GM21360 (cell line): ENCODE measurements around the gene PRR23B.
"Not testable (repeated sequence)": the region's sequence is repeated elsewhere in the genome, so short reads cannot be mapped to it uniquely, and the experiment has no call there.

Experiments used
- ATAC-seq: cut with Tn5 transposase; IDR thresholded peaks from one replicate; pipeline ENCODE4 v1.9.1; 2021; ENCODE audit warnings: mild to moderate bottlenecking, moderate library complexity; ENCODE audit not compliant: unreplicated experiment

The PRR23B gene

GRCh38 chr3:139020868-139021234 lies at the start of gene PRR23B:
TSS of gene PRR23B (minus strand) at chr3:139020926. CDS start at chr3:139020661, 265 bp downstream.
- no peak for ATAC-seq

- no peak for ATAC-seq
Observed at GRCh38 chr3:139062918-139063317, 42.2 kb upstream of the PRR23B start.

- ATAC-seq, result no peak
Observed at GRCh38 chr3:139052802-139053600, 32.3 kb upstream of the PRR23B start.

- ATAC-seq, result no peak
Observed at GRCh38 chr3:139044366-139045210, 23.9 kb upstream of the PRR23B start, which contains the start of gene PRR23C. TSS of gene PRR23C (minus strand) at chr3:139044892. CDS start at chr3:139044620, 272 bp downstream.

GRCh38 chr3:139043554-139044365 lies 23.0 kb upstream of the PRR23B start:
- no peak for ATAC-seq

- ATAC-seq, result no peak
Observed at GRCh38 chr3:139037478-139037877, 16.8 kb upstream of the PRR23B start.

- ATAC-seq, result no peak
Observed at GRCh38 chr3:139032326-139033002, 11.7 kb upstream of the PRR23B start.

GRCh38 chr3:139030576-139030975 lies 9.8 kb upstream of the PRR23B start:
- not testable (repeated sequence) for ATAC-seq

- no peak for ATAC-seq
Observed at GRCh38 chr3:139024968-139025367, 4.2 kb upstream of the PRR23B start.

- no peak for ATAC-seq
Observed at GRCh38 chr3:139020036-139020867, 474 bp downstream of the PRR23B start.

- no peak for ATAC-seq
Observed at GRCh38 chr3:139016430-139017048, 4.2 kb downstream of the PRR23B start.

GRCh38 chr3:139006051-139006716 lies 14.5 kb downstream of the PRR23B start, which contains the start of gene PRR23A:
TSS of gene PRR23A (minus strand) at chr3:139006268. CDS start at chr3:139006268, 0 bp downstream.
- no peak for ATAC-seq

GRCh38 chr3:139005356-139005993 lies 15.3 kb downstream of the PRR23B start:
- ATAC-seq, result no peak

- no peak for ATAC-seq
Observed at GRCh38 chr3:138995706-138996105, 25.0 kb downstream of the PRR23B start.

- no peak for ATAC-seq
Observed at GRCh38 chr3:138987181-138987580, 33.5 kb downstream of the PRR23B start.

- no peak for ATAC-seq
Observed at GRCh38 chr3:138985932-138986331, 34.8 kb downstream of the PRR23B start.

- ATAC-seq, result no peak
Observed at GRCh38 chr3:138984816-138985215, 35.9 kb downstream of the PRR23B start.

- no peak for ATAC-seq
Observed at GRCh38 chr3:138976047-138976446, 44.7 kb downstream of the PRR23B start.
